Hepatocyte (in vitro differentiated cells): ENCODE data around the gene TCEAL7.

Experiments
- CTCF ChIP-seq: fragments of 200-600 bp; sonication (generic); IDR thresholded peaks from 2 replicates; pipeline ENCODE4 v1.5.1; 2016; ENCODE audit warnings: antibody characterized with exemption, mild to moderate bottlenecking; ENCODE audit not compliant: poor library complexity
- EZH2 ChIP-seq: fragments of 200-600 bp; sonication (generic); IDR thresholded peaks from 2 replicates; pipeline ENCODE4 v1.6.1; 2016; ENCODE audit warnings: antibody characterized with exemption, mild to moderate bottlenecking, borderline replicate concordance
- EZH2phosphoT487 ChIP-seq: fragments of 200-600 bp; sonication (generic); IDR thresholded peaks from one replicate; pipeline ENCODE4 v1.6.1; 2018; ENCODE audit warnings: antibody characterized with exemption, mild to moderate bottlenecking, low read depth, moderate library complexity; ENCODE audit not compliant: unreplicated experiment, severe bottlenecking

DNA sequence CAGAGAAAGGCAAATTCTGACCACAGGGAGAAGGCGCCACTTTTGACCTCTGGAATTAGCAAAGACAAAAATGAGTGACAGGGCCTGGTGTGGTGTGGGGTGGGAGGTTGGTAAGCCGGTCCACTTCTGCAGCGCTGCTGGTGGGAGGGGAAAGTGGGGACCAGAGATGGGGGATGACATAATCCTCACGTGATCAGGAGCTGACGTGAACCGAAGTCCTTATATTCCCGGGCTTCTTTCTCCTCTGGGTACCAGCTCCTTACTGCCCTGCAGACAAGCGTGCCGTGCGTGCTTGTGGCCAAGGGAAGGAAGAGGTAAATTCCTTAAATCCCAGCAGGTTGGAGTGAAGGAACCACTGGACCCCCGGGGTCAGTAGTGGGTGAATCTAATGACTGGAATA is at the start of gene TCEAL7:
- no peak for TF ChIP-seq CTCF
- TF ChIP-seq EZH2phosphoT487, result no peak
- no peak for TF ChIP-seq EZH2
